Right renal pelvis (tissue), 4 donors: ENCODE results near the gene PPP1R1C. TPM values are rescaled to one million over a fixed set of nuclear protein-coding genes. Genes with fewer than 3 reads are reported as not detected.
A peak's percentile ranks its signal among the peaks of the same experiment; 100 is the strongest.

Source experiments
- DNase-seq, 4 donors: peaks; one replicate each; pipeline ENCODE4 v3.0.0-alpha.2; 2013; ENCODE audit warnings: low read depth in 4 of 4, low spot score in 3 of 4, missing footprints in 1 of 4
- polyA plus RNA-seq, 4 donors: library from polyadenylated mRNA; unstranded; fragments of 120-200 nt; gene quantifications; one replicate each; pipeline ENCODE4 v1.2.1, GENCODE V29; 2013; ENCODE audit not compliant: insufficient read length in 4 of 4

PPP1R1C gene
- polyA plus RNA-seq, 4 donors, result 1.6 to 2.3 (median 1.9) TPM

DNA sequence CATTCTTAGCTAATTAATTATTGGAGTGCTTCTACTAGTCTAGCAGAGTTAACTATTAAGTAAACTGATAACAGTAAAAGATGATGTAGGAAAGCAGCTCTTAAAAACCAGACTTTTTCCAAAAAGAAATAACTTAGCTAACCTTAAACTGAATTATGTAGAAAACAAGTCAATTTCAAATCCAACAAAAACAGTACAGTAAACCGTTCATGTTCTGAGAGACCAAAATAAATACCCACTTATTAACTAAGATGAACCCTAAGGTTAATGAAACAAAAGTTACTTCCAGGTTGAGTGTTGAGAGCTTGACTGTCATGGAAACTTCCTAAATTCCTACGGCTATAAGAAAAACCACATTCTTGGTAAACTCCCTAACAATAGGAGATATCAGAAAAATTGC is 181.2 kb downstream of the PPP1R1C start:
- peak in 3 of 4 donors; percentile 8 to 40 (median 18) for DNase-seq

Other genes starting within 250 kb of the PPP1R1C start
- 100 to 1,000 TPM; 154 to 207 (median 174) TPM for gene ITPRID2, start 94.1 kb upstream of the PPP1R1C start, polyA plus RNA-seq